Melanocyte of skin (primary cell): ENCODE data around the gene ITGAD. TPM values are rescaled to one million over a fixed set of nuclear protein-coding genes. Genes with fewer than 3 reads are reported as not detected.

Experiments used
- total RNA-seq, 2 donors: library from RNA; depleted of rRNA; stranded (reverse); fragments of >200 nt; gene quantifications; 2 replicates each; pipeline ENCODE4 v1.2.3, GENCODE V29; 2012

Gene ITGAD
- not detected for total RNA-seq

DNA sequence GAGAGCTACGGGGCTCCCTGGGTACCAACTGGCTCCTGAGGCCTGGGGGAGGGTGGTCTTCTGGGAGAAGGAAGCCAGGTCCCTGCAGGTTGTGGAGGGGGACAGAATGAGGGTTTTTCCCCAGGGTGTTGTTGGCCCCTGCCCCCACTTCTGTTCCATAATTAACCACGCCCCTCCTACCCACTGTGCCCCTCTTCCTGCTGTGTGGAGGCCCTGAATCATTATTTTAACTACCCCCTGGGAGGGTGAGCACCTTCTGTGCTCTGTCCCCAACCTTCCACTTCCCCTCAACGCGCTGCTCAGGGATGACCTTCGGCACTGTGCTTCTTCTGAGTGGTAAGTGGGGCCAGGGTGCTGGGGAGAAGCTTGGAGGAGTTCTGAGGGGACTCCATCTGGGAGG lies at the start of gene ITGAD:
ITGAD (plus strand) TSS at position 280 of the 400 bp plus-strand sequence; CDS start at position 306, 26 bp downstream.

DNA sequence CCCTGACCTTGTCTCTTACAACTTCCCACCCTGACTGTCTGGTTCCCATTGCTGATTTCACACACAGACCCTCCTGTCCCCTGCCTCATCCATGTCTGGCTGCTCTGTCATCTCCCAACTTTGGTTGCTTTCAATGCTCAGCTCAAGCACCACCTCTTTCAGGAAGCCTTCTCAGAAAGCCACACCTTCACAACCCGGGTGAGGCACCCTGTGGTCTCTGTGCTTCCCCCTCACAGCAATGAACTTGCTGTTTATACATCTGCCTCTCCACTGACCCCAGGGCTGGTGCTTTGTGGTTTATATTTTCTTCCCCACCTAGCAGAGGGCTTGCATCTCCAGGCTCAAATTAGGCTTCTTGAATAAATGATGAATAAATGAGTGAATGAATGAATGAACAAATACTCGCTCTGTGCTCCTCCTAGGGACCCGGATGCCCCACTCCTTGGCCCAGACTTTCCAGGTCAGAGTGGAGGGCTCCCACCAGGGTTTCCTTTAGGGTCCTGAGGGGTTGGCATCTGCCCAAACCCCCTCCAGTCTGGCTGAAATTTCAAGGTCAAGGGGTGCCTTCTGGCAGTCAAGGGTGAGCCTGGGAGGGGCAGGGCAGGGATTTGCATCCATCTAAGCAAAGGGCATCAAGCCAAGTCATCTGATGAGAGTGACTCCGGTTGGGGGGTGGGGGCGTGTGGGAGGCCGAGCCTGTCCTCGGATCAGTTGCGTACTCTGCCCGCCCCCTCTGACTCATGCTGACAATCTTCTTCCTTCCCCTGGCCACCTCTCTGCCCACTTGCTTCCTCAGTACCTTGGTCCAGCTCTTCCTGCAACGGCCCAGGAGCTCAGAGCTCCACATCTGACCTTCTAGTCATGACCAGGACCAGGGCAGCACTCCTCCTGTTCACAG lies 38.5 kb upstream of the ITGAD start, which contains the start of gene ITGAX:
ITGAX (plus strand) TSS at position 783 of the 898 bp plus-strand sequence; CDS start at position 862, 79 bp downstream.

DNA sequence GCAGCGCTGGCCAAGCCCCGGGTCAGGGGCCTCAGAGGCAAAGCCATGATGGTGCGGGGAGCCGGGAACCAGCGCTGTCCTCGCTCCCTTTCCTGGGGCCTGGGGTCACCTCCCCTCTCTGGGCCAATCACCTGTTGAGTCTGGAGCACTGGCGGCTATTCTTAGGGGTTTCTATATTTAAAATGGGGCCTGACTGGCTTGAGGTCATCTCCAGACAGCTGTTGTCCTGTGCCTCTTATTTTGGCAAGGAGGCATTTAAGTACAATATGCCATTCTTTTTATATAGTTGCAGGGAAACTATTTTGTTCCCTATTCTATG lies 35.1 kb downstream of the ITGAD start, which contains the start of gene COX6A2:
COX6A2 (minus strand) TSS at position 82 of the 319 bp plus-strand sequence; CDS start at position 47, 35 bp downstream.

DNA sequence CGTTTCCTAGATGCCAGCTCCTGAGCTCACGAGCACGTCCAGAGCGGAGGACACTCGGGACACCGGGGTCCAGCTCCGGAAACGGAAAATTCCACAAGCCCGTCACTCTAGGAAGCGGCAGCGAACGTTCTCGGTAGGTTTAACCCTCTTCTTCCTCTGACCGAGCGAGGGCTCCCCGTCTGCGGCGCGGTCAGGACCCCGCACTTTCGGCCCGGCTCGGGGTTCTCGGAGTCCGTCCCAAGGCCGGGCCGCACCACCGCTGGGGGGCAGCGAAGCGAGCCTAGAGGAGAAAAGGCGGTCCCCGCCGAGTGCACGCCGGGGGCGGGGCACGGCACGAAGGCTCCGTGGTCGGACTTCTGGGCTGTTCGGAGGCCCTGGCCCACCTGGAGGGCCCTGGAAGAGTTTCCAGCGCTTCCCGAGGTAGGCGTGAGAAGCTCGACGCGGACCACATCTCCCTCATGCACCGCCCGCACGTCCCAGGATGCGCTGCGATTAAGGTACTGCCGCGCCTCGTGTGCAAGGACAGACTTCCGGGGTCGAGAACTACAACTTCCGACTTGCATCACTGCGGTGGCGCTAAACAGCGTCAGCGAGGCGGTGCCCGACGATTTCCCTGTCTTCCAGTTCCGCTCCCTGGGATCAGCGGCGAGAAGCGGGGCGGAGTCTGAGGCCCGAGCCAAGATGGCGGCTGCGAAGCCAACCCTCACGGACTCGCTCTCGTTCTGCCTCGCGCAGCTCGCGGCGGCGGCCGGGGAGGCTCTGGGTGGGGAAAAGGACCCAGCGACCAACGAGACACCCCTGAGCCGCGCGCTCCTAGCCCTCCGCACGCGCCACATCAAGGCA lies 65.9 kb downstream of the ITGAD start, which contains the start of gene ARMC5:
ARMC5 (plus strand) TSS at position 658 of the 843 bp plus-strand sequence; CDS start at position 682, 24 bp downstream.

DNA sequence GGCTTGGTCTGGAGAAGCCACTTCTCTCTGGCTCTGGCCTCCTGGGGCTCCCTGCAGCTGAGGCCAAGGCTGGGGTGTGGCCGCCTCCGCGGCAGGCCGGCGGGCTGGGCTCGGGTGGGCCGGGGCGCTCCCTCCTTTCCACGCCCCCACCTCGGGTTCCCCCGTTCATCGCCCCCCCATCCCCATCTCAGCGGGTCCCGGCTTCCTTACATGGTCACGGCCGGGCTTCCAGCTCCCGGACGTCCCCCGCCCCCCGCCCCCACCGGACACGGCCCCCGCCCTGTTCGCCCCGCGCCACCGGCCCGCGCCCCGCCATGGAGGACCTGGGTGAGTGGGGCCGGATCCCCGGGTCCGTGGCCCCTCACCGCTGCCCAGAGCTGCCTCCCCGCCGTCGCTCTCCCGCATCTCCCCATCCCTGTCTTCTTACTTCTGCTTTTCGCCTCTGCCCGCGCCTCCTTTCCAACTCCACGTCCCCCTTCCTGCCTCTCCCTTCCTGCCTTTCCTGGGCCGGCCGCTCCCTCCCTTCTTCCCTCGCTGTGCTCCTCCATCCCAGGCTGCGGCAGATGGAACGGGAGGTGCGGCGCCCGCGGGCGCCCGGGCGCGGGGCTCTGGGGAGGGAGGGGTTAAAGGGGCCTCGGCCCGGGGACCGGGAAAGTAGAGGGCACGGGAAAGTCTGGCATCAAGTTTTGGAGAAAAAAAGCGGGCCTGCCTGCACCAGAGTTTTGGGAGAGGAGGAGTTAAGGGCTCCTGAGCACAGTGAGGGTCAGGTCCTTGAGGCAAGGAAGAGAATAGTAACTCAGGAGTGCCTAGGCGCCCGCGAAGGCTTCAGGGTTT lies 79.0 kb downstream of the ITGAD start, which contains the start of gene TGFB1I1:
TGFB1I1 (plus strand) TSS at position 278 of the 834 bp plus-strand sequence; CDS start at position 315, 37 bp downstream.

Other genes starting within 250 kb of the ITGAD start
- under 1 TPM; 0.33 to 0.69 TPM for gene PRSS36, start 243.3 kb upstream of the ITGAD start, total RNA-seq
- 10 to 100 TPM; 45.4 to 51.0 TPM for gene FUS, start 213.2 kb upstream of the ITGAD start, total RNA-seq
- 100 to 1,000 TPM; 195 to 298 TPM for gene PYCARD, start 190.6 kb upstream of the ITGAD start, total RNA-seq
- gene TRIM72, start 179.2 kb upstream of the ITGAD start, total RNA-seq = under 1 TPM; under 0.01 TPM
- not detected for gene PYDC1, start 176.2 kb upstream of the ITGAD start, total RNA-seq
- 1 to 10 TPM in 1 of 2 donors, under 1 TPM in 1; under 0.01 to 1.0 TPM for gene ITGAM, start 133.4 kb upstream of the ITGAD start, total RNA-seq
- gene ITGAX, start 38.2 kb upstream of the ITGAD start, total RNA-seq = 1 to 10 TPM in 1 of 2 donors, under 1 TPM in 1; 1.00 to 4.1 TPM
- not detected for gene COX6A2, start 35.0 kb downstream of the ITGAD start, total RNA-seq
- gene ZNF843, start 49.5 kb downstream of the ITGAD start, total RNA-seq = under 1 TPM; under 0.01 to 0.34 TPM
- 10 to 100 TPM in 1 of 2 donors, 1 to 10 TPM in 1; 8.7 to 12.0 TPM for gene ARMC5, start 66.2 kb downstream of the ITGAD start, total RNA-seq
- gene TGFB1I1, start 78.8 kb downstream of the ITGAD start, total RNA-seq = 10 to 100 TPM; 34.8 to 45.0 TPM
- gene SLC5A2, start 89.8 kb downstream of the ITGAD start, total RNA-seq = not detected
- gene RUSF1, start 115.1 kb downstream of the ITGAD start, total RNA-seq = 10 to 100 TPM; 35.0 to 36.5 TPM
- not detected for gene AHSP, start 134.6 kb downstream of the ITGAD start, total RNA-seq